Neural crest cell (in vitro differentiated cells): ENCODE data around the gene TEX13D. TPM values are rescaled to one million over a fixed set of nuclear protein-coding genes. Genes with fewer than 3 reads are reported as not detected.

ENCODE experiments used
- DNase-seq: peaks from one replicate; pipeline ENCODE4 v3.0.0; 2021; ENCODE audit warnings: low read depth, mixed read lengths, low spot score
- H3K27ac Mint-ChIP-seq: one replicate; pipeline ENCODE4 v1.8.0; 2021; ENCODE audit warnings: mild to moderate bottlenecking, mixed read lengths; ENCODE audit not compliant: unreplicated experiment
- H3K27me3 Mint-ChIP-seq: 2 replicates; pipeline ENCODE4 v1.8.0; 2021; ENCODE audit warnings: low read depth, mild to moderate bottlenecking, mixed read lengths
- H3K36me3 Mint-ChIP-seq: 2 replicates; pipeline ENCODE4 v1.8.0; 2021; ENCODE audit warnings: low read depth, mild to moderate bottlenecking, mixed read lengths
- H3K4me1 Mint-ChIP-seq: 2 replicates; pipeline ENCODE4 v1.8.0; 2021; ENCODE audit warnings: mixed read lengths
- H3K4me3 Mint-ChIP-seq: one replicate; pipeline ENCODE4 v1.8.0; 2021; ENCODE audit warnings: mild to moderate bottlenecking, mixed read lengths
- H3K9me3 Mint-ChIP-seq: 2 replicates; pipeline ENCODE4 v1.8.0; 2021; ENCODE audit warnings: mixed read lengths
- total RNA-seq: library from RNA; stranded (reverse); gene quantifications from 2 replicates; pipeline ENCODE4 v1.2.1, GENCODE V29; 2021
- TF ChIP-seq, protein P1 (sequence below): fragments of 200-600 bp; sonication (generic); conservative IDR thresholded peaks from 2 replicates; pipeline ENCODE4 v1.5.0; 2021; ENCODE audit warnings: antibody characterized with exemption, mild to moderate bottlenecking

Gene TEX13D
- total RNA-seq, 1 donor from 2014 or later = 2.1 TPM

DNA sequence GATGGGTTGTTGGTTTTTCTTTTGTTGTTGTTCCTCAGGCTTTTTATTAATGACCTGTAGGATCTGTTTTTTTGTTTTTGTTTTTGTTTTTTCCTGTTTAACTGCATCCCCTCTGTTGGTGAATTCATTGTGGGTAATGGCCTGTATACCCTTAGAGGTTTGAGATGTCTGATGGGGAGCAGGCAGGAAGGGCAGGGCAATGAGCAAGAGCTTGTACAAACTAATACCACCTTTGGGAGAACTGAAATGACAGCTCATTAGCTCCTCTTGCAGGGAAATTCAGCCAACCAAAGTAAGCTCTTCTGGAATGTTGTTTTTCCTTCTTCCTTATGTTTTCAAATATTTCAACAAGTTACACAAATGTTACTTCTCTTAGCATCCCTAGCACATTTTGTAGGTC lies 37.3 kb downstream of the TEX13D start:
- peaks cover 41% of the 10 kb centered on the region for H3K4me1 Mint-ChIP-seq
- no peaks in the 10 kb centered on the region for H3K9me3 Mint-ChIP-seq
- no peak for DNase-seq
- H3K4me3 Mint-ChIP-seq = no peak overlapping the region
- no peaks in the 10 kb centered on the region for H3K27me3 Mint-ChIP-seq
- no peak overlapping the region for H3K27ac Mint-ChIP-seq
- TF ChIP-seq, protein P1, sequence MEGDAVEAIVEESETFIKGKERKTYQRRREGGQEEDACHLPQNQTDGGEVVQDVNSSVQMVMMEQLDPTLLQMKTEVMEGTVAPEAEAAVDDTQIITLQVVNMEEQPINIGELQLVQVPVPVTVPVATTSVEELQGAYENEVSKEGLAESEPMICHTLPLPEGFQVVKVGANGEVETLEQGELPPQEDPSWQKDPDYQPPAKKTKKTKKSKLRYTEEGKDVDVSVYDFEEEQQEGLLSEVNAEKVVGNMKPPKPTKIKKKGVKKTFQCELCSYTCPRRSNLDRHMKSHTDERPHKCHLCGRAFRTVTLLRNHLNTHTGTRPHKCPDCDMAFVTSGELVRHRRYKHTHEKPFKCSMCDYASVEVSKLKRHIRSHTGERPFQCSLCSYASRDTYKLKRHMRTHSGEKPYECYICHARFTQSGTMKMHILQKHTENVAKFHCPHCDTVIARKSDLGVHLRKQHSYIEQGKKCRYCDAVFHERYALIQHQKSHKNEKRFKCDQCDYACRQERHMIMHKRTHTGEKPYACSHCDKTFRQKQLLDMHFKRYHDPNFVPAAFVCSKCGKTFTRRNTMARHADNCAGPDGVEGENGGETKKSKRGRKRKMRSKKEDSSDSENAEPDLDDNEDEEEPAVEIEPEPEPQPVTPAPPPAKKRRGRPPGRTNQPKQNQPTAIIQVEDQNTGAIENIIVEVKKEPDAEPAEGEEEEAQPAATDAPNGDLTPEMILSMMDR = no peak
- H3K36me3 Mint-ChIP-seq = no peaks in the 10 kb centered on the region

DNA sequence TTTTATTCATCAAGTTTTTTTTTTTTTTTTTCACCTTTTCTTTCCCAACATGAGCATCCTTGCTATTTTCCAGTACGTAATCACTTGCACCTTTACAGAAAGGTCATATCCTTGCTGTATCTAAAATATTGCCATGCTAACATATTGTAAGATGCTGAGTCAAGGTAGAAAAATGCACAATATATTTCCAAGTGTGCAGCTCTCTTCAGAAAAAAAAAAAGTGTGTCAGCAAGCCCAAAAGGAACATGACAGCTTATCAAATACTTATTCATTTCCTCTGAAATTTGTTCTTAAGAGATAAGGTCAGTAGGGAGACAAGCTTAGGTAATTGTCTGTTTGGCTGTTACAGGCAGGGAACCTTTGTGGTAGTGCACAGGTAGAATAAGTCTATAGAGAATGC lies 40.9 kb downstream of the TEX13D start:
- H3K4me3 Mint-ChIP-seq = no peak overlapping the region
- DNase-seq = no peak
- TF ChIP-seq, protein P1 = no peak

DNA sequence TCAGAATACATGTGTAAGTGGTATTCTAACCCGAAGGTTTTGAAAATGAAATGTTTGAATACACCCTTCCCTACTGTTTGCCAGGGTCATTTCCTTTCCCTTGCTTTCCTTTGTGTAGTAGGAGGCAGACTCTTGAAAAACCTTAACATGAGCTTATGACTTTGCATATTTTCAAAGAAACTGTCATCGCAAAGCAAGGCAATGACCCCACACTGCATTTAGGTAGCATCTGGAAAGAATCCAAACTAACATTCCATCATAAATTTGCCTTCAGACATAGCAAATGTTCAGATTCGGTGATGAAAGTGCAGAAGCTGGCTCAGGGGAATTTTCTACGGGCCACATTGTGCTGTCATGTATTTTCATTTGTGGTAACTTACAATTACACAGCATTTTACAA lies 46.2 kb downstream of the TEX13D start:
- H3K4me3 Mint-ChIP-seq = no peak overlapping the region
- peaks cover 12% of the 10 kb centered on the region for H3K36me3 Mint-ChIP-seq

More for the DNA sequence above, 40.9 kb downstream of the TEX13D start:
- Mint-ChIP-seq H3K9me3 (no peaks in the 10 kb centered on the region), H3K4me1 (peaks cover 70% of the 10 kb centered on the region), H3K27me3 (no peaks in the 10 kb centered on the region), H3K27ac (peak overlapping the region; percentile 90), H3K36me3 (no peaks in the 10 kb centered on the region)

DNA sequence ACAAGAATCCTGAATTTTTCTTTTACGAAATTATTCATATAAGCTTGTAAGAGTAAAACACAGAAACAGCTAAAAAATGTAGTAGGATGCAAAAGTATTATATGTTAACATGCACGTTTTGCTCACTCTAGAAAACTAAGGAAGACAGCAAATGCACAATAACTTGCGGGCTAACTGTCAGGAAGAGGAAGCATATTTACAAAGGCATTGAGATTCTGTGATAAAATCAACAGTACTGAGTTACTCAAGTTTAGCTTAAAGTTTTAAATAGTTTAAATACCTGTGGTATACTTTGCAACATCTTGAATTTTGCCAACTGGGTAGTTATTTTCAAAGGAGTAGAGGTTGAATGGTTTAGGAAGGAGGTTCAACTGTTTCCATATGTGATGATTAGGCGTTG lies 50.9 kb downstream of the TEX13D start:
- Mint-ChIP-seq H3K4me1 (peaks cover 39% of the 10 kb centered on the region), H3K9me3 (peaks cover 8% of the 10 kb centered on the region)
- TF ChIP-seq, protein P1 = no peak

More for the DNA sequence above, 46.2 kb downstream of the TEX13D start:
- DNase-seq = no peak
- Mint-ChIP-seq H3K9me3 (peaks cover 3% of the 10 kb centered on the region), H3K27me3 (no peaks in the 10 kb centered on the region), H3K4me1 (peaks cover 58% of the 10 kb centered on the region), H3K27ac (peak overlapping the region; percentile 7)
- TF ChIP-seq, protein P1 = no peak

DNA sequence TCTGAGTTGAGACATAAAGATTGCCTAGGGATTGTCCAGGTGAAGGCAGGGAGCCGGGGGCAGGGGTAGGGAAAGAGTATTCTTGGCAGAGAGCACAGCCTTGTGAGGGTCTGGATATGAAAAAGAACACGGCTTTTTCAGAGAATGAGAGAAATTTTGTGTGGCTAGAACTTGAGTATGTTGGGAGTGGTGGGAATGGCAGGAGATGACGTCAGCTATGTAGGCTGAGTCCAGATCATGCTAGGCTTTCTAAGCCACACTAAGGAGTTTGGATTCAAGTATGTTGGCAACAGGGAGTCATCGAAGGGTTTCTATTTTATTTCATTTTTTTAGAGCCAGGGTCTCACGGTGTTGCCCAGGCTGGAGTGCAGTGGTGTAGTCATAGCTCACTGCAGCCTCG lies 53.9 kb downstream of the TEX13D start:
- no peaks in the 10 kb centered on the region for H3K27me3 Mint-ChIP-seq

More for the DNA sequence above, 50.9 kb downstream of the TEX13D start:
- DNase-seq = no peak
- H3K27me3 Mint-ChIP-seq = no peaks in the 10 kb centered on the region
- H3K36me3 Mint-ChIP-seq = peaks cover 25% of the 10 kb centered on the region
- H3K4me3 Mint-ChIP-seq = no peak overlapping the region
- no peak overlapping the region for H3K27ac Mint-ChIP-seq

More for the DNA sequence above, 53.9 kb downstream of the TEX13D start:
- H3K9me3 Mint-ChIP-seq = peaks cover 8% of the 10 kb centered on the region
- peaks cover 17% of the 10 kb centered on the region for H3K36me3 Mint-ChIP-seq
- peaks cover 40% of the 10 kb centered on the region for H3K4me1 Mint-ChIP-seq
- no peak overlapping the region for H3K4me3 Mint-ChIP-seq
- H3K27ac Mint-ChIP-seq = peak overlapping the region; percentile 5
- no peak for DNase-seq
- TF ChIP-seq, protein P1 = no peak

Other genes with a start within 250 kb of the TEX13D start
- gene SH2D1A, start 13.9 kb downstream of the TEX13D start, total RNA-seq = 1.5 and 1.9 TPM in 2 replicates